GM21528 (cell line): ENCODE results near the gene DSE.

Experiments used
- ATAC-seq: cut with Tn5 transposase; IDR thresholded peaks from one replicate; pipeline ENCODE4 v1.9.1; 2021; ENCODE audit warnings: mild to moderate bottlenecking, moderate library complexity; ENCODE audit not compliant: unreplicated experiment, low FRiP score

Gene DSE

DNA sequence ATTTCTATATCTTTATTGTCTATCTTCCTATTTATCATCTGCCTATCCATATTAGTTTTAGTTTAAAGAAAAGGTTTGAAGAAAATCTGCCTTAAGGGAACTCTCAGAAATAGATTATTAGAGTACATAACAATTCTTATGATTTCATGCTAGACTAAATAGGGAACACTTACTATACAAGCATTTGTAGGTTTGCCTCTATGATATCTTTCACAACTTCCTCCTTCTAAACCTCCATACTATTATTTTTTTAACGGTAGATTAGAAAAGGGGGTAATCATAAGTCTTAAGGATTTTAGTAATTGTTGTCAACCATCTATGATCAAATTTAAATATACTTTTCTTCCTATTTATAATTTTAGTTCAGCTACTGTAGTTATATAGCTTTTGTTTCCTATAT, 11.6 kb upstream of the DSE start:
- ATAC-seq, result no peak

GRCh38 chr6:116359835-116360234, 10.9 kb upstream of the DSE start:
- ATAC-seq, result no peak

- ATAC-seq, result no peak
Measured at GRCh38 chr6:116362276-116362675, 8.5 kb upstream of the DSE start.

DNA sequence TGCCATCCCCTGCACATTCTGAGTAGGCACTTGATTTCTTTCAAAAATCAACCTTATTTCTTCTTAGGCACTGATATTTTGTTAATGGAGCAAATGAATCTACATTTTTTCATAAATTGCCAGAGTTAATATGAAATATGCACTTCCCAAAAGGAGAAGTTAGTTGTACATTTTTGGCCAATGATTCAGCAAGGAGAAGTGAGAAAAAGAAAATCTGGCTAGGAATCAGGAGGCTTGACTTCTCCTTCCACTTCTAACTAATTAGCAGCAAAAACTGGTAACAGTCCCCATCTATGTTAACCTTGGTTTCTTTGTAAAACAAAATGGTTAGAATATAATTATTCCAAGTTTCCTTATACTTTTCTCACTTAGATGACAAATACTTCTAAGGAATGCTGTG, 7.0 kb upstream of the DSE start:
- no peak for ATAC-seq

DNA sequence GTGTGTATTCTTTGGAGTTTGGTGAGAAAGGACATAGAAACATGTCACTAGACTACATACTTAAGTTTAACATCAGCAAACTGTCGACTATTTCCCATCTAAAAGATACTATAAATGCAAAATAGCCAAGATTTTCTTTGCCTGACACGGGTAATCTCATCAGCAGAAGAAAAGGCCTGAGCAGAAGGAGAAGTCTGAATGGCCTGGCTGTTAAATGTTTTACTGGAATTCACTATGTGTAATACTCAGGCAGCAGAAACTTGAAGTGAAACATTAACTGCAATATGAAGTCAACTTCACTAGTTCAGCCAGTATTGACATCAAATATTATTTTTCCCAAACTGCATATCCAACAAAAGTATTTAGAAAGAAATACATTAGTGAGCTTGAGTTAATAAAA, 6.4 kb upstream of the DSE start:
- ATAC-seq, result no peak

DNA sequence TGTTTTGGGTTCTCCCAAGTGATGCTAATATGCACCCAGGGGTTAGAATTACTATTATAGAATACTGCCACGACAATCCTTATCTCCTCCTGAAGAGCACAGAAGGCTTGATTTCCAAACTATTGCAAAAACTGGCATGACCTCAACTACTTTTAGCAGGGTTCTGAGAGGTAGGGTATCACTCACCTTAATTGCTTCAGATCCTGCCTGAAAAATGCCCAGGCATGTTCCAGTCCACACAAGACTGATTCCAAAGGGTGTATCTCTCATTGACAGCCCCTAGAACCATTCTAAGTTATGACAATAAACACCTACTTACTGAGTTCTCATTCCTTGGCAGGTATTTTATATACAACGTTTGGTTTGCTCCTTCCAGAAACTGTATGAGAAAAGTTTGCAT, 5.0 kb upstream of the DSE start:
- no peak for ATAC-seq

- ATAC-seq, result no peak
Measured at GRCh38 chr6:116366740-116367275, 3.9 kb upstream of the DSE start.

DNA sequence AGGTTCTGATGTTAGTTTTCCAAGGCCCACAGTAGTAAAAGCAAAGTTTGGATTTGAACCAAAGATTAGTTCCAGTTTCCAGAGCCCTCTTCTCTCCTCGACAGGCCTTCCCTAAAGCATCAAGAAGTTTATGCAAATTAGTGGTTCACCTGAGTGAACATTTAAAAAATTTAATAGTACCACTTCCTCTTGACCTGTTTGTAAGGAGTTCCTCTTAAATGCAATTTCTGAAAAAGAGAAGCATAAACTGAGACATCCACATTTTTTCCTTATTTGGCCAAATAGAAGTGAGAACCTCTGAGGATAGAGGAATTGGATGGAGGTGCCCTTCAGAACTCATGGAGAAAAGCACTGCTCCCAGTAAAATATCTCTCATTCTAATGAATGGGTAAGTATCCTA, 1.2 kb upstream of the DSE start:
- ATAC-seq, result peak; percentile 51

DNA sequence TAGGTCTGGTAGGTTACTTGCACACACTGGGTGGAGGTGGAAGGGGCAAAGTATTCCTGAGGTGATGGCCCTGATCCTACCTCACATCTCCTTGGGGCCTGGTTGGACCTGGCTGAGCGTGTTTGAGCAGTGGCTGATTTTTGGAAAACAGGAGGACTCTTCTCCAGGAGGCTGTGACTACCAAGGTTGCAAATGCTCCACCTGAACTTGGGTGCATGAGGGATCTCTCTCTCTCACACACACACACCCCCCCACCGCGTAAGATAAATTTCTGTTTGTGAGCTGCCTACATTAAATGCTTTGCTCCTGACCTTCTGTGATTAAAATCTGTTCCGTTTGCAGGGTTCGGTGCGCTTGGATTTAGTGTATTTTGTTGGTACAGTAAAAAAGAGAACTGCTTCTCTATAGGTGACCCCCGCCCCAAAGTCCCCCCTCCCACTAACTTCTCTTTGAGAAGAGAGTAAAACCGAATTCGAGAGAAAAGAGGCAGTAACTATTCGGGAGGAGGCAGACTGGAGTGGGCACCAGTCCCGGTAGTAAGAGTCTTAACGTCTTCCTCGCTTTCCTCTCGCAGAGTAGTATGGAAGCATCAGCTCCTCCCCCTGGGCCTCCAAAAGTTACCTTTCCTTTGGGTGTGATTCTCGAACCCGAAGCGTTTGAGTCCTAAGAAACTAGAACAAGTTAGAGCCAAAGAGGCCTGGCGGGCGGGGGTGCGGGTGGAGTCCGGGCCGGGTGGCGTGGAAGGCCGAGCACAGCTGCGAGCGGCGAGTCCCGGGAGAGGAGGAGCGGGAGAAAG, 585 bp upstream of the DSE start:
- ATAC-seq, result peak; percentile 15

GRCh38 chr6:116371120-116371917, 572 bp downstream of the DSE start:
- peak; percentile 45 for ATAC-seq

GRCh38 chr6:116371918-116372209, 1.1 kb downstream of the DSE start:
- ATAC-seq, result no peak

- ATAC-seq, result no peak
Measured at GRCh38 chr6:116373300-116373699, 2.6 kb downstream of the DSE start.

DNA sequence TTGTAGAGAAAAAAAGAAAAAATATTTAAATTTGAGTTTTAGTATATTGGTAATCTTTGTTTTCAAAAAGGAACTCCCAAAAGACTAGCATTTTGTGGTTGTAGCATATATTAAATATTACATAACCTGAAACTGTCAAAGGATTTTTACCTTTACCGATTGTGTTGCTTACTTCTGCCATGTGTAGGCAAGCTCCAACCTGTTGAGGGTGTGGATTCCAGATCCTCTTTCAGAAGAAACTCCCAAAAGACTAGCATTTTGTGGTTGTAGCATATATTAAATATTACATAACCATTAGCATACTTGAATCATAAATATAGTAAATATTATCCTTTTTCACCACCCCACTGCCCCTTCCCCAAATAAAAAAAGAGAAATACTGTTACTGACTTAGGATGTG, 3.2 kb downstream of the DSE start:
- ATAC-seq, result no peak

GRCh38 chr6:116374586-116374985, 3.8 kb downstream of the DSE start:
- no peak for ATAC-seq

DNA sequence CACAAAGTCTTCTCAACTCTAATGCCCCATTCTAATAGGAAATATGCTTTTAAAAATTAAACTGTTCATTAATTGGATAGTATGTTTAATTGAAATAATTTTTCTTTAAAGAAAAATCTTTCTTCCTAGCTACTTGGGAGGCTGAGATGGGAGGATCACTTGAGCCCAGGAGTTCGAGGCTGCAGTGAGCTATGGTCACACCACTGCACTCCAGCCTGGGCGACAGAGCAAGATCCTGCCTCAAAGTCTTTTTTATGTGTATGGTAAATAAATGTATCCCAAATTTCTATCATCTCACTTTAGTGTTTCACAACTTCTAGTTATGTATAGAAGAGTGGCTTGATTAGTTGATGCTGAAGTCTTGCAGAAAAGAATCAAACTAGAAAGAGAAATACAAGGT, 4.5 kb downstream of the DSE start:
- ATAC-seq, result no peak

- no peak for ATAC-seq
Measured at GRCh38 chr6:116376149-116376548, 5.4 kb downstream of the DSE start.

DNA sequence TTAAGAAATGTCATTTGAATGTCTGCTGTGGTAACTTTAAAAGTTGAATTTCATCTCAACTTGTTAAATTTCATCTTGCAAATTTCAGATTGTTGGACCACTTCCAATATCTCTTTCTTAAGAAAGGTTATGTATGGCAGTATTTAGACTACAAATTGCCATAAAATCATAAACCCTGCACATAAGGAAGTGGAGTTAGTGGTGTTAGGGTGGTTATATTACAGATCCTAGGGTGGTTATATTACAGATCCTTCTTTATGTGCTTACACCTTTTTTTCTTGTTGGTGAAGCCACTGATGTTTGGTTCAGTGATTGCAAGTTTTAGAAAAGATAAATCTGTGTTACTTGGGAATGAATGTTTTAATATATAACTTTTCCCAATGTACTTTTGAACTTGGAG, 9.0 kb downstream of the DSE start:
- ATAC-seq, result no peak

GRCh38 chr6:116380346-116380745, 9.6 kb downstream of the DSE start:
- ATAC-seq, result no peak

DNA sequence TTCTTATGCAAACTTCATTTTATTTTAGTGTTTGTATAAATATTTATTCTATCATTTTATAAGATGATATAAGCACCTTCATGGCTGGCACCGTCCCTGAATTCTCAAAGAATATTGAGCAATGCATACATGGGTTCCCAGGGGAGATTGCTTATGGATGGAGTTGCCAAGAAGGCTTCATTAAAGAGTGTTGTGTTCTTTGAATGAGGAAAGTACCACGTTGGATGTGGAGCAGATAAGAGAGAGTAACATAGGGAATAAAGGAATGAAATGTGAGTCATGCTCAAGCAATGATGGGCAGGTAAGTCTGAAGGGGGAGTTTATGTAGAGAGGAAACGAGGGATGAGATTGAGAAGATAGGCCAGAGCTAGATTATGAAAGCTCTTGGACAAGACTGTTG, 10.3 kb downstream of the DSE start:
- no peak for ATAC-seq

DNA sequence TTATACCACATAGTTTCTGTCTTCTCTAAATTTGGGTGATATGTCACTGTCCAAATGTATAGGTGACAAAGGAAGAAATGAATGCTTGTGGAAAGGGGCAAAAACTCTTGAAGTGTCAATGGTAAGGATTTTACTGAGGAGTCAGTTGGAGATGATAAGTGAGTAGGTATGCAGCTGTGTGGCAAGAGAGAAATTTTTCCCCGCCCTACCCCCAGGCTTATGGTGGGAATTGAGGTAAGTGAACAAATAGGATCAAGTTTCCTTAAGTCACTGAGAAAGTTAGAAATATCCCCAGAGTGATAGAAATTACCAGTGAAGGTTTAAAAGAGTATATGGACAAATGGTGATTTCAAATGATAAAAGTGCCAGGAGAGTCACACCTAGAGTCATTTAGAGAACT, 11.8 kb downstream of the DSE start:
- ATAC-seq, result no peak

DNA sequence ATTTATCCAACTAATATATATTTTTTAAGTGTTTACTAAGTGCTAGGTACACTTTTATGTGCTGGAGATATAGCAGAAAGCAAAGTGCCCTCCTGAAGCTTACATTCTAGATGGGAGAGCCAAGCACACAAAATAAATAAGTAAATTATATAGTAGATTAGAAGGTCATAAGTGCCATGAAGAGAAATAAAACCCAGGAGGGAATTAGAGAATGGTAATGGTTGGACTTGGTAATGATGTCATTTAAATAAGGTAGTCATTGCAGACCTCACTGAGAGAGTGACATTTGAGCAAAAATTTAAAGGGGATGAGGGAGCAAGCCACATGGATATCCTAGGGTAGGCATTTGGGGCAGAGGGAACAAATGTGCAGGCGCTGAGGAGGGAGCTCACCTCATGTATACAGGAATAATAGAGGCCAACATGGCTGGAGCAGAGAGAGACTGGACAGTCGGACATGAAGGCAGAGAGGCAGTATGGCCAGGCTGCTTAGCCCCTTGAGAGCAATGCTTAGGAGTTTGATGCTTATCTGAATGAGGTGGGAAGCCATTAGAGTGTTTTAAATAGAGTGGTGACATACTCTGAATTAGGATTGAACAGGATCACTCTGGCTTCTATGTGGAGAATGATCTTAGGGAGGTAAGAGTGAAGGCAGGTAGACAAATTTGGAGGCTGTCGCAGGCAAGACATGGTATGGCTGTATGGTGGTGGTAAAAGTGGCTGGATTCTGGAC, 14.1 kb downstream of the DSE start:
- no peak for ATAC-seq
